ENCODE data around the gene ZBTB3.

GRCh38 chr11:62721994-62722393 lies 32.0 kb downstream of the ZBTB3 start:
- TF ChIP-seq MLX (CRISPR knock-in tag; IDR thresholded peaks at IDR 0.05), result no peak
- TF ChIP-seq CTCF (IDR thresholded peaks at IDR 0.05), result no peak
- no peak for TF ChIP-seq NFATC4 (CRISPR knock-in tag; IDR thresholded peaks at IDR 0.05)
- TF ChIP-seq NR3C1 (CRISPR knock-in tag; conservative IDR thresholded peaks at IDR 0.05; ENCODE audit: low read depth), result no peak
- TF ChIP-seq E2F4 (CRISPR knock-in tag; IDR thresholded peaks at IDR 0.05; ENCODE audit: borderline replicate concordance, low read depth), result no peak
- TF ChIP-seq USF2 (CRISPR knock-in tag; IDR thresholded peaks at IDR 0.05), result no peak
- TF ChIP-seq NFYB (CRISPR knock-in tag; conservative IDR thresholded peaks at IDR 0.05; ENCODE audit: low read depth), result no peak
- TF ChIP-seq ZNF425 (CRISPR knock-in tag; conservative IDR thresholded peaks at IDR 0.05), result no peak

All from WTC11 (cell line).